CD4-positive, alpha-beta T cell (primary cell): ENCODE results near the gene RNF157. TPM values are rescaled to one million over a fixed set of nuclear protein-coding genes. Genes with fewer than 3 reads are reported as not detected.

Experiments
- ATAC-seq: fragments of 200-7000 bp; cut with Tn5 transposase; one replicate; pipeline ENCODE4 v1.10.0; 2022; ENCODE audit warnings: mild to moderate bottlenecking; ENCODE audit not compliant: poor library complexity
- CTCF ChIA-PET: fragments of 350-600 bp; sonication (Branson Sonifier 250); formaldehyde crosslinking; loops from one replicate; lab custom pipeline; 2021; ENCODE audit warnings: antibody characterized with exemption, inconsistent platforms; lab: Charles Lee
- POLR2A ChIA-PET: fragments of 350-600 bp; sonication (Branson Sonifier 250); formaldehyde crosslinking; loops from one replicate; lab custom pipeline; 2021; ENCODE audit warnings: antibody characterized with exemption, inconsistent platforms; lab: Charles Lee
- DNase-seq, 14 experiments: peaks; one replicate each; pipeline ENCODE4 v3.0.0-alpha.2; 2013 to 2020; ENCODE audit warnings: mixed read lengths in 2 of 14
- H3K27ac ChIP-seq, 2 donors: one replicate each; pipeline versions ENCODE4 v1.5.1 to v1.7.0; 2013; ENCODE audit warnings: low read length in 2 of 2, low read depth in 1 of 2, mild to moderate bottlenecking in 1 of 2
- H3K27me3 ChIP-seq, 2 experiments: 1 replicate in 1 of 2; 2 replicates in 1 of 2; pipeline versions ENCODE4 v1.6.1 to v1.7.0; 2013; ENCODE audit warnings: low read length in 2 of 2, control low read depth in 1 of 2, mild to moderate bottlenecking in 1 of 2, moderate library complexity in 1 of 2; ENCODE audit not compliant: insufficient read depth in 2 of 2, control insufficient read depth in 1 of 2
- H3K36me3 ChIP-seq: one replicate; pipeline ENCODE4 v1.6.1; 2013; ENCODE audit warnings: low read length, control low read depth; ENCODE audit not compliant: insufficient read depth
- H3K4me1 ChIP-seq: one replicate; pipeline ENCODE4 v1.6.1; 2013; ENCODE audit warnings: low read length, control low read depth; ENCODE audit not compliant: insufficient read depth
- H3K4me3 ChIP-seq: one replicate; pipeline ENCODE4 v1.5.1; 2013; ENCODE audit warnings: mild to moderate bottlenecking, low read length, moderate library complexity
- H3K9me3 ChIP-seq, 2 experiments: 1 replicate in 1 of 2; 2 replicates in 1 of 2; pipeline versions ENCODE4 v1.6.1 to v1.7.0; 2013; ENCODE audit warnings: low read length in 2 of 2, mild to moderate bottlenecking in 2 of 2, control low read depth in 1 of 2, moderate library complexity in 1 of 2; ENCODE audit not compliant: control insufficient read depth in 1 of 2, insufficient read depth in 1 of 2
- H3K27ac Mint-ChIP-seq: one replicate; pipeline ENCODE4 v1.8.0; 2020; ENCODE audit warnings: mixed read lengths
- H3K27me3 Mint-ChIP-seq: one replicate; pipeline ENCODE4 v1.8.0; 2021; ENCODE audit warnings: mixed read lengths
- H3K36me3 Mint-ChIP-seq: one replicate; pipeline ENCODE4 v1.8.0; 2021; ENCODE audit warnings: low read depth, mixed read lengths
- H3K4me1 Mint-ChIP-seq: one replicate; pipeline ENCODE4 v1.8.0; 2021; ENCODE audit warnings: low read depth, mixed read lengths
- H3K4me3 Mint-ChIP-seq: one replicate; pipeline ENCODE4 v1.8.0; 2020; ENCODE audit warnings: mild to moderate bottlenecking, mixed read lengths
- H3K9me3 Mint-ChIP-seq: one replicate; pipeline ENCODE4 v1.8.0; 2020; ENCODE audit warnings: mixed read lengths
- intact Hi-C, 2 experiments: fragments of 100-400 bp; cut with DNase I in 1 of 2; cut with micrococcal nuclease in 1 of 2; formaldehyde crosslinking; loops; one replicate each; pipeline versions ENCODE4 v1.15.1 to v1.9.0; 2023 to 2025; cut with DNase I, micrococcal nuclease
- total RNA-seq, 174 experiments: library from RNA in 2 of 174; stranded (reverse) in 2 of 174; gene quantifications; one replicate each; pipeline ENCODE4 v1.2.3 and lab custom pipeline; 2021 to 2026
- TF ChIP-seq, protein P1 (sequence below): fragments of 200-600 bp; IDR thresholded peaks from one replicate; pipeline ENCODE4 v1.8.0; 2022; ENCODE audit warnings: antibody characterized with exemption, mild to moderate bottlenecking

Gene RNF157
- total RNA-seq, 2 experiments from 2014 or later: 18.5 to 21.1 TPM

DNA sequence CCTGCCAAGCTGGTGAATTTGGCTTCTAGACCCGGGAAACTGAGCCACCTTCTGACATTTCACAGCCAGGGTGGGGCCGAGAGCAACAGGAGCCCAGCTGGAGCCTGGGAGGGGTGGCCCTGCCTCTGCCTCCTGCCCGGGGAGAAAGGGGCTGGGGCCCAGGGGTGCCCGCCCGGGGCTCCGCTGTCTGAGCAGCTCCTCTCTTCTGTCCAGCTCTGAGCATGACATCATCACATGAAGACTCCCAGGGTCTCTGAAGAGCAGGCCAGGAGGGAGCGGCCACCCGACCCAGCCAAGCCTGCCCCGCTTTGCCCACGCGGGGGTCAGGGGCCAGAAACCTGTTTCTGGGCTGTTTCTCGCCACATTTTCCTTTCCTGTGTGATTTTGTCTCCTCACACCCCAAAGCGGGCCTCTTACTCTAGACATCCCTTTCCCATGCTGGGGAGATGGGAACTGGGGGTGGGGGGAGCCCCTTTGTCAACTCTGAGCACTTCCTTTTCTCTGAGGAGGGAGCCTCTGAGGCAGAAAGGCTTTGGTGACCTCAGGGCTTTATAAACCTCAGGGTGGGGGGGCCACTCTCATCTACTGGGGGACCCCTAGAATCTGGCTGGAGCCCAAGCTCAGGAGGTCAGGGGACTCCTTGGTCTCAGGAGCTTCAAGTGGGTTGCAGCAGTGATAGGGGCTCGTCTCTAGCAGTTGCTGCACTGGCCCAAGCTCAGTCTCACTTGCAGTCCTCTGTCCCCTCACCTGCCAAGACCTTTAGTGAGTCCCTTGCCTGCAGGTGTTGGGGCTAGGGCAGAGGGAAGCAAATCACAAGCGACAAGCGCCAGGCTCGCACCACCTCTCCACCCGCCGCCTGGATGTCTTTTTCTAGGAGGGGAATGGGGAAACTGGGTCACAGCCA is 32.5 kb upstream of the RNF157 start:
- Histone ChIP-seq H3K9me3 (no peaks in the 10 kb centered on the region), H3K27ac (peak overlapping the region; percentile 82 to 86), H3K36me3 (peaks cover 37% of the 10 kb centered on the region), H3K4me1 (peaks cover 83% of the 10 kb centered on the region), H3K27me3 (no peaks in the 10 kb centered on the region), H3K4me3 (peak overlapping the region; percentile 57)
- Mint-ChIP-seq H3K4me1 (peaks cover 59% of the 10 kb centered on the region), H3K4me3 (peak overlapping the region; percentile 85), H3K27ac (peak overlapping the region; percentile 98), H3K9me3 (no peaks in the 10 kb centered on the region), H3K36me3 (peaks cover 35% of the 10 kb centered on the region), H3K27me3 (no peaks in the 10 kb centered on the region)
- intact Hi-C loops: no loop called here
- peak; percentile 21 for ATAC-seq
- TF ChIP-seq, protein P1, sequence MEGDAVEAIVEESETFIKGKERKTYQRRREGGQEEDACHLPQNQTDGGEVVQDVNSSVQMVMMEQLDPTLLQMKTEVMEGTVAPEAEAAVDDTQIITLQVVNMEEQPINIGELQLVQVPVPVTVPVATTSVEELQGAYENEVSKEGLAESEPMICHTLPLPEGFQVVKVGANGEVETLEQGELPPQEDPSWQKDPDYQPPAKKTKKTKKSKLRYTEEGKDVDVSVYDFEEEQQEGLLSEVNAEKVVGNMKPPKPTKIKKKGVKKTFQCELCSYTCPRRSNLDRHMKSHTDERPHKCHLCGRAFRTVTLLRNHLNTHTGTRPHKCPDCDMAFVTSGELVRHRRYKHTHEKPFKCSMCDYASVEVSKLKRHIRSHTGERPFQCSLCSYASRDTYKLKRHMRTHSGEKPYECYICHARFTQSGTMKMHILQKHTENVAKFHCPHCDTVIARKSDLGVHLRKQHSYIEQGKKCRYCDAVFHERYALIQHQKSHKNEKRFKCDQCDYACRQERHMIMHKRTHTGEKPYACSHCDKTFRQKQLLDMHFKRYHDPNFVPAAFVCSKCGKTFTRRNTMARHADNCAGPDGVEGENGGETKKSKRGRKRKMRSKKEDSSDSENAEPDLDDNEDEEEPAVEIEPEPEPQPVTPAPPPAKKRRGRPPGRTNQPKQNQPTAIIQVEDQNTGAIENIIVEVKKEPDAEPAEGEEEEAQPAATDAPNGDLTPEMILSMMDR: no peak
- peak in 5 of 14 experiments; percentile 40 to 68 (median 61) for DNase-seq
- CTCF ChIA-PET: interaction anchor here (1.2 to 3.1 kb wide), 3 partner anchors 91 to 152 kb away, joined by 7 to 25 read pairs (median 13); no protein-coding TSS in a partner anchor
- POLR2A ChIA-PET: interaction anchor here (0.5 to 14.0 kb wide), 12 partner anchors 8 to 209 kb away, joined by 3 to 394 read pairs (median 11); partner anchors contain the start of genes EXOC7, FOXJ1, RNF157 and UBALD2

DNA sequence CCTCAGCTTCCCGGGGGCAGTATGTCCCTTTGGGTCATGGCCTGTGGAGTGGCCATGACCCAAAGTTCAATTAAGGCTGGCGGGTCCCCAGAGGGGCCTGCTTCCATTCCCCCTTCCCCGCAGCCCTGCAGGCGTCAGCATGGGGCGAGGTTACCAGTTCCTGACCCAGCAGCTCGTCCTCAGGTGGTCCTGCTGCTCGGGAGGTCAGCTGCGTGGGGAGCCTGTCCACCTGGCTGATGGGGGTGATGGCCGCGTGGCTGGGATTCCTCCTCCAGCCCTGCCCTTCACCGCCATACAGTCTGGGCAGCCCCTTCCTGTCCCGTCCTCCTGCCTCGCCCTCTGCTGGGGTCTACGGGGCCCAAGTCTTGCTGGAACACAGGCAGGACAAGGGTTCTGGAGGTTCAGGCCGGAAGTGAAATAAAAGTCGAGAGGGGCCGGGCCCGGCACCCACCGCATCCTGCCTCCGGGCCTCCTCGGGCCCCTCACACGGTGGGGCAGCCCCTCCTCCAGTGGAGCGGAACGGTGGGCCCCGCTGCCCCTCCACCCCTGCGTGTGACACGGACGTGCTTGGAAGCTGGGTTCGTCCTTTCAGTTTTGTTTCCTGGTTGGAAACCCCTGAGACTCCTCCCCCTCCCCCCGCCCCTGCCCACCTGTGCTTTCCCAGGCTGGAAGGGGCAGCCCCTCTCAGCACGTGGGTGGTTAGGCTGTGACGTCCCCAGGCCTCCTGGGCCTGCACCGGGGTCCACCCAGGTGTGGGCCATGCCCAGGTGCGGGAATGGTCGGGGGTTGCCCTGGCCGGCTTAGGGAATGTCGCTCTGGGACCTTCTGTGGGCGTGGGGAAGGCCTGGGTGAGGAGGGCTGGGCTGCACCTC is 31.6 kb upstream of the RNF157 start:
- intact Hi-C loops: no loop called here

More for the DNA sequence above, 31.6 kb upstream of the RNF157 start:
- peaks cover 66% of the 10 kb centered on the region for H3K4me1 Mint-ChIP-seq
- peak overlapping the region; percentile 82 to 86 for H3K27ac ChIP-seq
- peaks cover 92% of the 10 kb centered on the region for H3K4me1 ChIP-seq
- H3K27ac Mint-ChIP-seq: peak overlapping the region; percentile 98
- peak overlapping the region; percentile 82 for H3K4me3 Mint-ChIP-seq
- ATAC-seq (peak; percentile 25), DNase-seq (peak in 11 of 14 experiments; percentile 23 to 89 (median 55))
- H3K4me3 ChIP-seq: peak overlapping the region; percentile 57
- no peaks in the 10 kb centered on the region for H3K27me3 Mint-ChIP-seq
- H3K9me3 Mint-ChIP-seq: no peaks in the 10 kb centered on the region
- H3K36me3 ChIP-seq: peaks cover 46% of the 10 kb centered on the region
- H3K27me3 ChIP-seq: no peaks in the 10 kb centered on the region
- H3K9me3 ChIP-seq: no peaks in the 10 kb centered on the region
- H3K36me3 Mint-ChIP-seq: peaks cover 42% of the 10 kb centered on the region
- ChIA-PET POLR2A (interaction anchor here (0.9 to 14.0 kb wide), 11 partner anchors 7 to 416 kb away, joined by 3 to 394 read pairs (median 14); partner anchors contain the start of genes RNF157 and UBALD2), CTCF (interaction anchor here (3.1 kb wide), 1 partner anchor 151 kb away, joined by 13 read pairs; no protein-coding TSS in a partner anchor)
- TF ChIP-seq, protein P1: no peak
